Measurements from ENCODE around the gene TSEN15.

Gene TSEN15

DNA sequence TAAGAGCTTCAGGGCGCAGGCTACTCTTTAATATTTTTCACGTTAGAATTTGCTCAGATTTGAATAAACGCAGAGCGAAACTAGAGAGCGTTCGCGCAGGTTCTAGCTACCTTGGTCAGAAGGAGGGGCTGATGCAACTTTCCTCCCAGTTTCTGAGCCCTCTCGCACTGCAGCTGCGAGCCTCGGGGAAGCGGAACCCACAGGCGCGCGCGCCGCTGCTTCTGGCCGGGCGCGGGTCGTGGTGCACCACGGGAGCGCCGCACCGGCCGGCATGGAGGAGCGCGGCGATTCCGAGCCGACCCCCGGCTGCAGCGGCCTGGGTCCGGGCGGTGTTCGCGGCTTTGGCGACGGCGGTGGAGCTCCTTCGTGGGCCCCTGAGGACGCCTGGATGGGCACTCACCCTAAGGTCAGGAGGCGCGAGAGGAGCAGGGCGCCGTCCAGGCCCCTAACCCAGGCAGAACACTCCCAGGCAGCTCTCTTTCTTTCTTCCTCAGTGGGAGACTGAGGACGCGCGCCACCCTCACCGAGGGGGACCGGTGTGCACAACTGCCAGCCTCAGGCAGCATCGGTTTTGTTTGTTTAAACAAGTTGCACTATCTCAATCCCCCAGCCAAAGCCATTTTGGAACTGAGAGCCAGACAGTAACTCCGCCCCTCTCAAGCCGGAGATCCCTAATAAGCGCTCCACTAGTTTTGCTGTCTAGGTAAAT is at the start of gene TSEN15:
TSS of gene TSEN15 (plus strand) at position 246 of the 709 bp plus-strand sequence. CDS start at position 272, 26 bp downstream.
- peak; percentile 56 for DNase-seq

DNA sequence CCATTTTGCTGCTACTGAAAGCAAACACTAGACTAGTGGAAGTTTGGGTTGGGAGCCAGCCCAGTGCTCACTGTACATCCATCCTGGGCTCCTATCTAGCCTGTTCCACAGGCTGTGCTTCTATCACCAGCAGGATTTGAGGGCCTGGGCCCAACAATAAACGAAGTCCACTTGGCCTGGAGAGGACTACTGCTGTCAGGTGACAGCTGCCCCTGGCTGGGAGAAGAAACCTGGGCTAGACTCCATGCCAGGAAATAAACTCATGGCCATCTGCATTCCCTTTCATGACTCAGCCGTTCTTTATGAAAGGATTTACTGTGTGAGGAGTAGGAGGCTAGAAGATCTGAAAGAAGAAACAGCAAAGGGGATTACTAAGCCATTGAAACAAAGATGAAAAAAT is 49.5 kb upstream of the TSEN15 start:
- DNase-seq: no peak

DNA sequence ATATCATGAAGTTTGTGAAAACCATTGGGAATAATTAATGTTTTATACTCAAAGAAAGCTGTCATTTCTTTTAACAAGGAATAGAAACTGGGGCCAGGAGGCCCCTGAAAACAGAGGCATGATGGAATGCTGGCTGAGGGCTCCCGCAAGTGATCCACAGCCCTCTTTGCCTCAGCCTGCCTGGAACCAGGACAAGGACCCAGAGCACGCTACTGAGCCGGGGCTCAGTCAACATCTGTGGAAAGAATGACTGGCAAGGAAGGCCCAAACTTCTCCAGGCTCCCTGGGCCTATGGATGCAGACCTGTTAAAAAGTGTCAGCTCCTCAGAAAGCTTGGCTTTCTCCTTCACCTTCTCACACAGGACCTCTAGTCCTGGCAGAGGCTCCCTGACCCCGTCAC is 46.6 kb upstream of the TSEN15 start:
- no peak for DNase-seq

DNA sequence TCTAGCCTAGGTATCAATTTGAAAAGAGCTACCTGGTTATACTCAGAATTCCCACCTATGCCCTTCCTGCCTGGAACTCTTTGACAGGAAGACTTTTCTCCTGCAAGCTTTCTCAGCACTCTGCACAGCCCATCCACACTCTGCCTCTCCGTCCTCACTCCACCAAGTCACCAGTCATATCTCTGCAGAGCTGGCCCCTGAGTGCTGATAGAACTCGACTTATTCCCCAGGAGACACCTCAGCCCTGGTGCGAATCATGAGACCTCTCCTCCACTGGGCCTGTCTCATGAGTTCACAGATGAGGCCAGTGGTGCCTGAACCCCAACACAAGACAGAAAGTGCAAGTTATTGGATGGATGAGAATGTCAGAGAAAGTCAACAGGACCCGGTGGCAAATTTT is 46.0 kb upstream of the TSEN15 start:
- no peak for DNase-seq

DNA sequence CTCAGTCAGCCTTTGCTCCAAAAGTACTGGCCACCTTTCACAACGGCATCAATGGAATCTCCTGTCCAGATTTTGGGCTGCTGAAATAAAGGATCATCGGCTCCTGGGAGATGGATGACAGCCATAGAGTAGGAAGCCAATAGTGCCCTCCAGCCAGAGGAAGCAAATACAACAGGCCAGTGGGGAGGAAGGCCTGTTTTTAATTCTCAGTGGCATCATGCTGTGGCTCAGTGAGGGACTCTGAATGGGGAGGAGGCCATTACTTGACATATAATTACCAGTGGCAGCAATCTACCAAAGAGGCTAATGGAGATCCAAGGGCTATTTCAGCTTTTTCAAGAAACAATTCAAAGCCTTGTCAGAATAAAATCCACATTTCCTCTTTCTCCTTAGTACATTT is 40.7 kb upstream of the TSEN15 start:
- DNase-seq: no peak

DNA sequence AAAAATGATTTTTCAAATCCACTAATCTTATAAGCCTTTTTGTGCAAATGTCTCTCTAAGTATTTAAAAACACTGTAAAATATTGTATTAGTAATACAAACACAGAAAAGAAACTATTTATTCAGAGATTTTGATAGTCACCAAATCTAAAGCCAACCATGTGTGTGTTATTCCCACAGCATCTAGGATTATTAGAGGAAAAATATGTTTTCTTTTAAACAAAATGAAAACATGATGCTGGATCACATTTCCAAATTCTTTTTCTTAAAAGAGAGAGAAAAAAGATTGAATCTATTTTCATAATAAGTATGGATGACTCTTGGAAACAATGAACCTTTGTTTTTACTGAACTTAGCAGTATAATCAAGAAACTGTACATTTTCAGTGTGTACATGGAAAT is 39.3 kb upstream of the TSEN15 start:
- no peak for DNase-seq

DNA sequence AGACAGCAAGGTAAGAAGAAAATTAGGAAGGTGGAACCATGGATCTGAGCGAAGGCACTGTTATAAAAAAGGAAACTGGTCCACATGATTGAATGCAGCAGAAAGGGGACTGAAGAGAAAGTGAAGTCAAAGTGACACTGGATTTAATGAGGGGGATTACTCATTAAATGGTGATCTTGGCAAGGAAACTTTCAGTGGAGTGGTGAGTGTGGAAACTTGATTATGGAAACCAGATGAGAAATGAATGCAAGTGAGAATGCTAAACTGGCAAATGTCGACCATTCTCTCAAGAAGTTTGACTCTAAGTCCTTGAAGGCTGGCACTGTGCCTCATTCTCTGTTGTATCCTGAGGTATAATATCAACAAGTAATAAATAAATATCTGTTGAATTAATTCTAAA is 37.3 kb upstream of the TSEN15 start:
- no peak for DNase-seq

DNA sequence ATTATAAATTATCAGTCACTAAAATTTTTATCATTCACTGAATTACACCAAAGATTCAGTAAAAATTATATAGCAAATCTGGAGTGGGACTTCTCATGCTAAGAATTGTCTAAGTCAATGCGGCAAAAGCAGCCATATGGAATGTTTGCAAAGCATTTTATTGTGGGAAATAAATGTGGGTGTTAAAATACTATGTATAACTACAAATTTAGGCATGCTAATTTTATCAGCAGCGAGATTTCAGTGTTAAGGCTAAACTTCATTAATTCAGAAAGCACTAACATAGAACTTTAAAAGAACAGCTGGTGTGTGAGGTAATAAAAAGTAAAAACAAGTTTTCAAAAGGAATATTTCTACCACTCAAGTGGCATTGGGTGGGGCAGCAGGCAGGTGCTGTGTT is 35.4 kb upstream of the TSEN15 start:
- DNase-seq: no peak

DNA sequence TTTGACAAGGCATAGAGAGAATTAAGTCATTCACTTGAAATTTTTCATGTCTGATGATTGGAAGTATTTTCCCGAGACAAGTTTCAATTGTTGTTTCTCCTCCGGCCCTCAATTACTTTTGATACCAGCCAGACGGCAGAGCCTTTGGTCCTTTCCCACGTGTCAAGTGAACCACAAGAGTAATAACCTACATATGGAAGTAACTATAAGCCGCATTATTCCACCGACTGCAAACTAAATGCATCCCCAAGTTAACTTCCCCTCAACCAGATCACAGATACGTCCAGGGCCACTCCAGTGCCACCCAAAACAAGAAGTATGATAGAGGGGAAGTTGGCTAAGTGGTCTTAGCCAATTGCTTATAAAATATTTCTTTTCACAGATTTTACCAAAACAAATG is 34.2 kb upstream of the TSEN15 start:
- no peak for DNase-seq

DNA sequence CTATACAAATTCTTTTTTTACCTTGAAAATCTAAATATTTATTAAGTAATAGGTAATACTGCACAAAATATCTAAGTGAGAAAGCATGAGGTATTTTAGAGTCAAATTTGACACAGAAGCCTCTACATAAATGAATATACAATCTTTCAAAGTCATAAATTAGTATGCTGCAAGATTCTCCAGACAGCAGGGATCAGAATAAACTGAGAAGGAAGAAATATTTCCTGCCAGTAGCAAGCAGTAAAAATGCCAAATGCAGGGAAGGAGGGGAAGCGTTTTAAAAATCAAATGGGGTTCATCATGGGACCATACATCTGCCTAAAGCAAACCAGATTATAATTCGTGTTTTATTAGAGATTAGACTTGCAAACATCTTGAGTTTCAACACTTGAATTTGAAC is 32.9 kb upstream of the TSEN15 start:
- DNase-seq: no peak

DNA sequence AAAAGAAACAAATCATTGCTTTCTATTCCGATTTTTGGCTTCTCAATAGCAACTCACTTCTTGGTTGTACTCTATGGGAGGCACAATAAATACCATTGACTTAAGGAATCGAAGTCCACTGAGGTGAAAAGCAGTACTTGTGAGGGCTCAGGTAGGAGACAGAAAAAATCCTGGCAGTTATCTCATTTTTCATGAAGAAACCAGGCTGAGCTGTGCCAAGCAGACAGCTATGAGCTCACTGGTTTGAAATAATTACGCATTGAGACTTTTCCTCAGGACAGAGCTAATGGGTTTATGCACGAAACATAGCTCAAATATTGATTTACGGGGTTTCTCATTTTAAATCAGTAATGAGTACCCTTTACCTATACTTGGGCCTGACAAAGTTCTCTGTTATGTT is 32.5 kb upstream of the TSEN15 start:
- DNase-seq: no peak

DNA sequence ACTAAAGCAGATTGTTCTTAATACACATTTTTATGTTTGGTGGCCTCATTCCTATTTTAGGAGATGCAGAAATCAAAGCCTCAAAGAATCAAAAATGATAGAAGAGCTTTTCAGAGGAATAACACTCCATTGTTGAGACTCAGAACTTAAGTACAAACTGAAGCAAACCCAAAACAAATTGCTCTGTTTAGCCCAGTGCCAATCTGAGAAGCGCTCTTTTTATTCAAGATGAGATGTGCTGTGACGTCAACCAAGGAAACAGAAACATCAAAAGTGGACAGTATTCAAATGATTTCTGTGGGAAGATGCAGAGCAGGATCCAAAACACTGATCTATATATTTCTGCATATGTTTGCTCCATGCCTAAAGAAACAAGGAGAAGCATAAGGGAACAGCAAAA is 32.0 kb upstream of the TSEN15 start:
- DNase-seq: no peak

DNA sequence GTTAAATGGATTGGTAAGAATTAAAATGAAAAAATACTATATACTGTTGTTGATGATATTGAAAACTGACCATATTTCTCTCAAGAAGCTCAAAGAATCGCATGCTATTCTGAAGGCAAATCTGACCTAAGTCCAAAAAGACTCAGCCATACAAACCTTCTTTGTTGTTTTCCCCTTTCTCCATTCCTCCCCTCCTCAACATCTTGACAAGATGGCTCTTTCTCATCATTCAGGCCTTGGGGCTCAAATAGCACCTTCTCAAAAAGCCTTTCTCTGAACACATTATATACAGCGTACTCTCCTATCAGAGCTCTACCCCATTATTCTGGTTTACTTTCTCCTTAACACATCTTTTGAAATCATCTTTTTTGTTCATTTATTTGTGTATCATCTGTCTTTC is 31.2 kb upstream of the TSEN15 start:
- no peak for DNase-seq

DNA sequence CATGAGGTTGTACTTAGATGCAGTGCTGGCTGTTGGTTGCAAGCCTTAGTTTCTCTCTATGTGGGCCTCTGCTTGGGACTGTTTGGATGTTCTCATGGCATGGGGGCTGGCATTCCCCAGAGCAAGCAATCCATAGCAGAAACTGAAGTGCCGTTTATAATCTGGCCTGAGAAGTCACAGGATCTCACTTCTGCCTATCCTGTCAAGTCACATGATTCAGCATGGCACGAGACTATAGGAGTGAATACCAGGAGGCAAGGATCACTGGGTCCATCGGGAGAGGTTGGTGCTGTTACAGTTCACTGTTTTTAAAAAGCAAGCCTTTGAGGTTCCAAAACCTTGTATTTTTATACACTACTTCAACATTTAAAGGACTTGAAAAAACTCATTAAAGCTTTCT is 30.7 kb upstream of the TSEN15 start:
- no peak for DNase-seq

DNA sequence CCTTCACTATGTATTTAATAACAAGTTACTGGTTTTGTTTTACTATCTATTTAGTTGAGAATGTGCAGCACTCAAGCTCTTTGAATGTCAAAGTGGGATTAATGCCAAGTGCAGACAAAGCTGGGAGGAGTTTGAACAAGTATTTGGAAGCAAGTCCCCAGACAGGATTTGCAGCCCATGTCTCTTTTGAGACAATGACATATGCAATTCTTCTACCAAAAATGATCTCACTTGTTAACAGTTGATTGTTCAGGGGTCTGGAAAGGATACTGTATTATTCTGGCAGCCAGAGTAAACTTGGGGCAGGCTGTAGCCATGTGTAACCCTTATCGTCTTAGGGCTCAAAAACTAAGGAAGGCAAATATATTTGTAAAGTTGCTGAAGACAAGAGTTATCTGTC is 29.8 kb upstream of the TSEN15 start:
- no peak for DNase-seq

DNA sequence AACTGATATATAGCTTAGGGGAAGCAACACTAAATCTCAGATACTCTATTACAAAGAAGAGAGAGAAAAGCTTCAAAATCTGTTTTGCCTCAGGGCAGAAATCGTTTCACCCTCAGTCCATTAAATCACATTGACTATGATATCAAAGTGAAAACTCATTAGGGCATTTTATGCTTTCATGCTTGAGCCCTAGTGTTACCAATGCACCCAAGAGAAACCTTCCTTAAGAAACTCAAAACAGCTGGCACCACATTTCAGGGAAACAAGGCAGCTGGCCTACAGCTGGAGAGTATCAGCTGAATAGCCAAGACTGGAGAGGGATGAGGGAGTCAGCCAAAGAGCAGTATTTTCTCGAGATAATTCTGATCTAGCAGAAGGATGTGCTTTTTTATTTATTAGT is 28.9 kb upstream of the TSEN15 start:
- no peak for DNase-seq

DNA sequence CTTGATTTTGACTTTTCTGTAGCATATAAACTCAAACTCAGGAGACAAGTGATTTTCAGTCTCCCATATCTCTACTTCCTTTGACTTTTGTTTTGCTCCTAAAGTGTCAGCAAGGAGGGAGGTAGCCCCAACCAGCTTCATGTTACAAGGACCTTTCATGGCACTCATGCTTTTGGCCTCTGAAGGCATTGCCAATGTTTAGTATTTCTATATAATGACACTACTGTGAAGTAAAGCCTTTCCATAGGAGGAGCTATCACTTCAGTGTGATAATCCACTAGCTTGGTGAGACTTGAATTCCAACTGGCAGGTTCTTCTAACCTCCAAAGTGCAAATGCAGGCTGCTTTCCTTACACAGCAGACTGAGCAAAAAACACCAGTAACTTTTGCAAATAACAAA is 28.4 kb upstream of the TSEN15 start:
- no peak for DNase-seq

DNA sequence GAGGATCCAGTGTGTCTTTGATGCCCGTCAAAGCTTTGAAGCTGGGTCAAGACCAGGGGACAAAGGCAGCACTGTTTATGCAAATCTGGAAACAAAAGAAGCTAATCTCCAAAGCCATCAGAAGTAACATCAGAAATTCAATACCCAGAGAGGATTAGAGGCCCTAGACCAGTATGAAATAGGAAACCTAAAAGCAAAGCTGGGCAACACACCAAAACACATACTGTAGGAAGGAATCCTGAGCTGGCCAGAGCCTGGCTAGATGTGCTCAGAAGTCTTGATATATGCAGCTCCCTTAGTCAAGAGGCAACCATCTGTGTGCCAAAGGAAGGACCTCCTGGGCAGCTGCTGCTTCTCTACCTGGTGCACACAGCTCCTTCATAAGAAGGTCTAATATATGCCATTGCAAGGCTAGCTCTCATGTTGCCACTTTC is 26.3 kb upstream of the TSEN15 start:
- no peak for DNase-seq

DNA sequence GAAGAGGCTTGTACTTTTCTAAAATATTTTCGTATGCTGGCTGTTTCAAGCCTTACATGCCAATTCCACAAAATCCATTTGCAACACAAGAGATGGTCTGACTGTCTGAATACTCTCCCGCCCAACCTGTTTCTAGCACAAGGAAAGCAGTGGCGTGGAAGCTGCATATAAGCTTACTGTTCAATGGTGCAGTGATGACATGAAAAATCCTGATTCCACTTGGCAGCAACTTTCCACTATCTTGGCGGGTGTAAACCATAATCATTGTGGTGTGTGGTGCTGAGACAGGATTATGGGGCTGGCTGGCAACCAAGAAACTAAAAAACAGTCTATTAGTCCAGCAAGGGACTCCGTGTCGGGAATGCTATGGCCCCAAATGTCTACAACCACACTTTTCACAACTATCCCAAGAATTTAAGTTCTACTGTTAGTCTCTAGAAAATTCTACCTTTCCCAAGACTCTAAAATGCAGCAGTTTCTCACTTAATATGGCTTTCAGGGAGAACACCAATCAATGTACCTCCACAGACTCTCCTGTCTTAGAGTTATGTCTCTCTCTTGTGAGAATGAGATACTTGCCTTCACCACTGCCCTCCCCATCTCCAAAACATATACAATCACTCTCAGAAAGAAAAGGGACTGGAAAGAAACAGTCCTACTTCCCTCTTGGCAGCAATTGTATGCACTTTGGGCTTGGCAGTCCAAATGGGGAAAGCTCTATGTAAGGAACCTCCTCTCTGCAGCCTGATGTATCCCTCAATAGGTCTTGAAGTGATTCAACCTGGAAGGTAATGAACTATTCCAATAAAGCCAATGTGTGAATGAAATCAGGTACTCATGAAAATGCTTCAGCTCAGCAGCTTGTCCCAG is 23.5 kb upstream of the TSEN15 start:
- no peak for DNase-seq

DNA sequence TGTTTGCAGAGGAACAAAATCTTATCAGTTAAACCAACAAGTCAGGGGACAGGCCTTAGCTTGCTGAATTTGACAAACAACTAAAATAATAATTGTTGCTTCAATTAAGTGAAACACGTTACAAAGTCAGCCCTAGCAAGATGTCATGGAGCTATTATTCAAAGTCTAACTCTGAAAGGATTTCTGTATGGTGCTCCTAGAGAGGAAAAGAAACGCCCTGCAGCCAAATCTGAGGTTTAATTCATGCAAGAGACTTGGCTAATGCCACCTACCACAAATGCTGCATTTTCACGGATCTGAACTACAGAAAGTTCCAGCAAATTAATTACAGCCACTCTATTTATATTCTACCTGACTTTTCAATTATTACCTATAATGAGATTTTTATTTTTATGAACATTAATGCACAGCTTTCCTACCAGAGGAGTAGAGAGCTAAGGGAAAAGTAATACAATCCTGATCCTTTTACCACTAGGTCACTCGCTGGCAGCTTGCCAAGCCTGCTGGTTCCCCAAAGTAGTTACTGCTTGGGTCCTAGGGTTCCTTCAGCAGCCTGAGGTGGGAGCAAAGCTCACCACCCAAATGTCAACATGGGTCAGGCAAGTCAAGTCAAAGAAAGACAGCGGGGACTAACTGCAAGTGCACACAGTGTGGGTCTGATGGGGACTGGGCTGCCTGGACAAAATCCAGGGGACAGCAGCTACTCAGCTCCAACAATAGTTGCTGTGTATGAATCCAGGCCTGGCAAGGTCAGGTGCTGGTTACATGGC is 22.5 kb upstream of the TSEN15 start:
- DNase-seq: no peak

DNA sequence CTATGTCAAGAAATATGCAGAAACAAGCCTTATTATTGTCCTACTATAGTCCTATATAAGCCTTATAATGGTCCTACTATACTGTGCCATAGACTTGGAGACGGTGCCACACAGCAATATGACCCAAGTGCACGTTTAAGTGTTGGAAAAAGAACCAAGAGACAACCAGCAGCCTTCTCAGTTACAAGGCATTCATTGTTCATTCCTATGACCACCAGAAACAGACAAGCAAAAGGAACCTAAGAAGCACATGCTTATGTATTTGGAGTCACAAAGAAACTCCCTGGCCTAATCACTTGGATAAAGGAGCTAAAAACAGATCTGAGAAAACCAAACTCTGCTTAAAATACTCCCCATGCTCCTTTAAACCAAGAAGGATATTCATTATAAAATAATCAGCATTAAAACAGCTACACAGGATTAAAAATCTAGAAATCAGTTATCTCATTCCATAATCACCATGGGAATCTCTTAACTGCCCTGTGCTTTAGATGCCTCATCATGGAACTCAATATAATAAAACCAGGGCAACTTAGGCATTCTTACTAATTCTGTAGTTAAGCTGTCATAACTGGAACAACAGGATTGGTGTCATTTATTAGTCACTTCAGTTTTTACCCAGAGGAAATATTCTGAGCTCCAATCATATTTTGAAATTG is 21.0 kb upstream of the TSEN15 start:
- DNase-seq: no peak

DNA sequence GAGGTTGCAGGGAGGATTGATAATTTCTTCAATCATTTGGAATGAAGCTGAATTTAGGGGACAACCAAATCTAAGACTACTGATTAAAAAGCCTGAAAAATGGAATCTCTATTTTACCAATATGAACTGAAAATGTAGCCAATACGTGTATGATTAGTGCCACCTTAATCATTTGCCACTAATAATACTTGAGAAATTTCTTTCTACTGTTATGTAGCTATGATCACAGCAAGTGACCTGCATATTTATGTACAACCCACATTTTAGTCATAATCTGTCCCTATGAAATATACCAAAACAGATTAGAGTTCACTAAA is 20.5 kb upstream of the TSEN15 start:
- DNase-seq: no peak

DNA sequence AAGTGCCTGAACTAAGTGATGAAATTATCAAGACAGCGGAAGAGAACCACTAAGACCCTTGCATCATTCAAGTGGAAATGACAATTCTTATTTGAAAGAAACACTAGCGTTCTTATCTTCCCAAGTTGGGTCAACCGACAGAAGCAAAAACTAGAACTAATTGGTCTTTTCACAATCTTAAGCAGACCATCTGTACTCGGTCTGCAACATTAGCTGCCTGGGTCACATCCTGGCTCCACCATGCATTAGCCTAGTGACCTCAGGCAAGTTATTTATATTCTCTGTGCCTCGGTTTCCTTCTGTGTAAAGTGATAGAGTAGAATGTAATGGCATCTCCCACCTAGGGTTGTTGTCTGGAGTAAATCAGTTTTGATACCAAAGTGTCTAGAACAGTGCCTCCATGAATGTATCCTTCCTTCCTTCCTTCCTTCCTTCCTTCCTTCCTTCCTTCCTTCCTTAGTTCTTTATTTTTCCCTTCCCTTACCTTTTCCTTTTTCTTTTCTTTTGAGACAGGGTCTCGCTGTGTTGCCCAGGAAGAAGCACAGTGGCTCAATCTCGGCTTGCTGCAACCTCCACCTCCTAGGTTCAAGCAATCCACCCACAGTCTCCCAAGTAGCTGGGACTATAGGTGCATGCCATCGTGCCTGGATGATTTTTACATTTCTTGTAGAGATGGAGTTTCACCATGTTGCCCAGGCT is 20.0 kb upstream of the TSEN15 start:
- DNase-seq: no peak

Measured in T1000 (cell line).